EL (cell line): ENCODE measurements around the gene OAF.
A peak's percentile ranks its signal among the peaks of the same experiment; 100 is the strongest.
"Not testable (repeated sequence)": the region's sequence is repeated elsewhere in the genome, so short reads cannot be mapped to it uniquely, and the experiment has no call there.

ENCODE experiments used
- DNase-seq: peaks from one replicate; pipeline ENCODE4 v3.0.0-alpha.2; 2016

OAF gene

GRCh38 chr11:120244476-120245365, 33.9 kb downstream of the OAF start:
- no peak for DNase-seq

- no peak for DNase-seq
These were observed 34.6 kb downstream of the OAF start for GRCh38 chr11:120245434-120245833.

- peak; percentile 49 for DNase-seq
These were observed 37.9 kb downstream of the OAF start for GRCh38 chr11:120248551-120249278.

GRCh38 chr11:120249279-120250262, 38.7 kb downstream of the OAF start:
- no peak for DNase-seq

GRCh38 chr11:120253377-120253776, 42.5 kb downstream of the OAF start:
- not testable (repeated sequence) for DNase-seq

GRCh38 chr11:120254788-120255518, 44.1 kb downstream of the OAF start:
- no peak for DNase-seq

- no peak for DNase-seq
These were observed 44.7 kb downstream of the OAF start for GRCh38 chr11:120255519-120255866.

- DNase-seq = no peak
These were observed 45.3 kb downstream of the OAF start for GRCh38 chr11:120256178-120256577.

- DNase-seq = no peak
These were observed 45.9 kb downstream of the OAF start for GRCh38 chr11:120256779-120257178.

GRCh38 chr11:120257346-120257745, 46.5 kb downstream of the OAF start:
- no peak for DNase-seq

GRCh38 chr11:120258661-120259060, 47.8 kb downstream of the OAF start:
- no peak for DNase-seq

- no peak for DNase-seq
These were observed 48.4 kb downstream of the OAF start for GRCh38 chr11:120259241-120259640.

- no peak for DNase-seq
These were observed 49.2 kb downstream of the OAF start for GRCh38 chr11:120259988-120260565.

- DNase-seq = no peak
These were observed 49.8 kb downstream of the OAF start for GRCh38 chr11:120260616-120261015.

GRCh38 chr11:120261321-120261720, 50.5 kb downstream of the OAF start:
- no peak for DNase-seq

- DNase-seq = no peak
These were observed 51.1 kb downstream of the OAF start for GRCh38 chr11:120261931-120262330.

GRCh38 chr11:120267319-120267718, 56.5 kb downstream of the OAF start:
- DNase-seq = no peak

- no peak for DNase-seq
These were observed 57.9 kb downstream of the OAF start for GRCh38 chr11:120268686-120269085.

- no peak for DNase-seq
These were observed 59.6 kb downstream of the OAF start for GRCh38 chr11:120270386-120270785.

- no peak for DNase-seq
These were observed 60.8 kb downstream of the OAF start for GRCh38 chr11:120271672-120272071.

- DNase-seq = peak; percentile 65
These were observed 61.5 kb downstream of the OAF start for GRCh38 chr11:120272303-120272702.

- DNase-seq = no peak
These were observed 62.6 kb downstream of the OAF start for GRCh38 chr11:120273432-120273831.
